ENCODE measurements around the gene PLEKHG1.

Gene PLEKHG1

DNA sequence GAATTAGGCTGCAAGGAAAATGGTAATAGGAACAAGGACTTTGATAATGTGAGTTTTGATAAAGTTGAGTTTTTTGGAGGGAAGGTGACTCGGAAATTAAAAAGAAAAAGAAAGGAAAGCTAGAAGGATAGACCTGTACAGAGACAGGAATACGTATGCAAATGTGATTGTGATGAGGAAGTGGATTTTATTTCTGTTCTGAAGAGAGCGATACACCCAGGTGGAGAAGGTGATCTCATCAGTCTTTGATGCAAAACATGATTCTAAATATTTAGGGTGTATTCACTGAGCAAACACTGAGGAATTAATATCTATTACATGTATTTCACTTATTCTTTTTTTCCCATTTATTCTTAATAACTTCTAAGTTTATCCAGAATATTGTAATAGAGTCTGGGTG lies 9.2 kb upstream of the PLEKHG1 start:
- DNase-seq: no peak

DNA sequence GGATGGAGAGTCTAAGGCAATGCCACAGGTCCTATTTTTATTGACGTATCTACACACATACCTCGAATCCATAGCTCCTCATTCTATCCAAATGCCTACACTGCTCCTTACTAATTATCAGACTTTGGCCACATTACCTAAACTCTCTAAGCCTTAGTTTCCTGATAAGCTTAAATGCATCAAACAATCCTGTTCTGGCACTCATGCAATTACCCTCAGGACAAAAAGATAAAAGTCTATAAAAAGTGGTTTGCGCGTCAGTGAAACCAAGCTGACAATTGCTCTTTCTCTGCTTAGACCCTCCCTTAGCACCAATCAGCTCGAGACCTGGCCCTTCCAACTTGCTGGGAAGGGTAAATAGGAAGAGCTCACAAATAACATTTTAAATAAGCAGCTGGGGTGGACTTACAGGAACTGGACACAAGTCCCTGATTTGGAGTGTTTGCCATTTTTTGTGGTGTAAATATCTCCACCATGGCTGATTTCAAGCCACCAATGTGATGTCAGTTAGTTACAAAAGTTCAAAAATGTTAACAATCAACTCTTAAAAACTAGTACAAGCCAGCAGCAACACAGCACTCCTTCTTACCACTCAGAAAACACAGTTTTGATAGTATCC lies 7.2 kb upstream of the PLEKHG1 start:
- no peak for DNase-seq

DNA sequence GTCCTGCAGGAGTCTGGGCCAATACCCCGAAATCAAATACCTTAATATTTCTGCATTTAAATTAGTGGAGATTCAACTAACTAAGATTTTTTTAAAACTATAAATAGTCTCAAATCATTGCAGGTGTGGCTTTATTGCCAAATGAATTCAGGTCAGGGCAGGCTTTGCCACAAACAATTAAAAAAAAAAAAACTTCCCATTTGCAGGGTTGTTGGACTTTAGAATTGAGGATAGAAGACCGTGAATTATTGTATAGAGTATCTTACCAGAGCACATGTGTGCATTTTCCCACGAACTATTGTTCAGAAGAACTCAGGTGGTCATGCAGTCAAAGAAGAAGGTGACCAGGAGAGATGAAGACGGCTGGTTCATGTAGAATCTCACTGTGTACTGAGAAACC lies 6.6 kb upstream of the PLEKHG1 start:
- DNase-seq: no peak

DNA sequence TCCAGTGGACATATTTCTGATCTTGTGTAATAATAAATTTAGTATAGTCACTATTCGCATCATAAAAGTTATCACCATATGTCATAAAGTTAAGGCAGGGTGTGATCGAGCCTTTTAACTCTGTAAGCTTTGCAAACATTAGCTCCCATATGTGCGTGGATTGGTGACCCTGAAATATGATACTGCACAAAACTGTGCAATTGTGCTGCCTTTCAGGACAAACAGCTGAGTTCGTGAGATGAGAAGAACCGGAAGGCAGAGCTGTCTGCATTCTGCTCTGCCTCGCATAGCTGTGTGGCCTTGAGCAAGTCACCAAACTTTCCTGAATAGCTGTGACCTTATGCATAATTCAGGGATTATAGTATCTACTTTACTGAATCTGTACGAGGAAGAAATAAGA lies 3.2 kb upstream of the PLEKHG1 start:
- DNase-seq: no peak

DNA sequence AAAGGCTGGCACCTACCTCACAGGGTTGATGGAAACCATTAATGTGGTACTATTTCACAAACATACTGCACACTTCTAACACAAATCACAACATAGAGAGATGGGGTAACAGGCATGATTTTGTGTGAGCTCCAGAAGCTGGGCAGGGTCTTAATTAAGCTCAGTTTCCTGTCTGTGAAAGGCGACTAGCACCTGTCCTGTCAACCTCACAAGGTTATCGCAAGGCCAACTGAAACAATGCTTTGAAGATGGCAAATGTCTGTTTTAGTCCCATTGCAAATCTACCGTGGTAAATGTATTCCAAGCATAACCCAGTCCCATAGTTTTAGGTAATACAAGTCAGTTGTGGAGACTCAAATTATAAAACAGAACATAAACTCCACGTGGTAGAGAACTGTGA lies 1.3 kb upstream of the PLEKHG1 start:
- DNase-seq: no peak

DNA sequence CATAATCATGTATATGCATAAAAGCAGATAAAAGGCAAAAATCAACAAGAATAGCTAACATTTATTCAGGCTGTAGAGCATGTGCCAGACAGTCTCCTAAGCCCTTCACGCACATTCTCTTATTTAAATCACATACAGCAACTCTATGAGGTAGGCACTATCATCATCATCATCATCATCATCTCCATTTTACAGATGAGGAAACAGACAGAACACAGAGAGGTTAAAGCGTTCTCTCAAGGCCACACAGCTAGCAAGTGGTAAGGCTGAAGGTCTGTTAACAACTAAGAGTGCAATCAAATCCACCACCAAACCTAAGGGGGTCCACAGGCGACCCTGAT lies 857 bp upstream of the PLEKHG1 start:
- DNase-seq: no peak

DNA sequence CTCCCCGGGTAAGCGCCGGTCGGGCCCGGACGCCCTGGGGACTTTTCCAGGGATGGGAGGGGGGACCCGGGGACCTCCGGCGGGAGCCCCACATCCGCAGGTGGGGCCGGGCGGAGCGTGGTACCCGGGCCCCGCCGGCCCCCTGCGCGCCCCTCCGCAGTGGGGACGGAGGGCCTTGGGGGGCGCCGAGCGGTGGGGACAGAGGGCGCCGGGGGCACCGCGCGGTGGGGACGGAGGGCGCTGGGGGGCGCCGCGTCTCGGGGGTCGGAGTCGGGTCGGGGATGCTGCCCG lies 270 bp downstream of the PLEKHG1 start:
- no peak for DNase-seq

DNA sequence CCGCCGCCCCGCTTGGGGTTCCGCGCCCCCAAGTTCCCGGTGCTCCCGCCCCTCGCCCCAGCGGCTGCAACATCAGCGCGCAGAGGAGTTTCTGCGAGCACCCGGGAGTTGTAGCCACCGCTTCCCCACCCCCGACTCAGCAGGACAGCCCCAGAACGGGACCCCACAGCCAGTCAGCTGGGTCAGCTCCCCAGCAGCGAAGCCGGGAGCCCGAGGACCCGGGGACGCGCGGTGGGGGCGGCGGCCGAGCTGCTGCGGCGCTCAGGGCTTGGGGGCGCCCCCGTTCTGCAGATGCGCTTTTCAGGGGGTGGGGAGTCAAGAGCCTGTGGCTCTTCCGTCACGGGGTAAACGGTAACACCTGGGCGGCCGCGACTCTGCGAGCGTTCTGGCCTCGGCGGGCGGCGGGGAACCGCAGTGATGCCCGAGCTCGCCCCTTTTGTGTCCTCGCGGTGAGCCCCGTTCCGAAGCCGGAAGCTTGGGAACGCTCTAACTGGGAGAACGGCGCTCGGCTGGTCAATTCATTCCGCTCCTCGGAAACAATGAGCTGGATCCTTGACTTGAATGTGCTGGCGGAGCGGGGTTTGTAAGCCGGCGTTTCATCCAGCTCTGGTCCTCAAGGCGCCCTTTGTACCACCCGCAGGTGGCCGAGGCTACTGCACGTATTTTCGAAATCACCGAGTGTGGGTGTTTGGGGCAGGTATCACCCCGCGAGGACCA lies 774 bp downstream of the PLEKHG1 start:
- no peak for DNase-seq

DNA sequence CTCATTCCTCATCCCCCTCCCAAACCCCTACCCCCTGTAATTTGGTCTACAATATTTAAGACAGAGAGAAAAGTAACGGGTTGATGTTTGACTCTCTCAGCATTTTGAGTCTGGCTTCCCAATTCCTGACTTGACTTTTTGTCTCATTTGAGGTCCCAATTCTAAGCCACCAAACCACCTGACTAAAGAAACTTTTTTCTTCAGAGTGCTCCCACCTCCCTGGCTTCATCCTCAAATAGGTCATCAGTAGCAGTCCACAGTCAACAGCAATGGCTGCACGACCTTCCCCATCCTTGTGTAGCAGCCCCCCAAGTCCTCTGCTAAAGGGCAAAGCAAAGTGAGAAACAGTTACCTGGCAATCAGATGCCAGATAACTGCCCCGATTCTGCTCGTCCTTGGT lies 1.8 kb downstream of the PLEKHG1 start:
- no peak for DNase-seq

DNA sequence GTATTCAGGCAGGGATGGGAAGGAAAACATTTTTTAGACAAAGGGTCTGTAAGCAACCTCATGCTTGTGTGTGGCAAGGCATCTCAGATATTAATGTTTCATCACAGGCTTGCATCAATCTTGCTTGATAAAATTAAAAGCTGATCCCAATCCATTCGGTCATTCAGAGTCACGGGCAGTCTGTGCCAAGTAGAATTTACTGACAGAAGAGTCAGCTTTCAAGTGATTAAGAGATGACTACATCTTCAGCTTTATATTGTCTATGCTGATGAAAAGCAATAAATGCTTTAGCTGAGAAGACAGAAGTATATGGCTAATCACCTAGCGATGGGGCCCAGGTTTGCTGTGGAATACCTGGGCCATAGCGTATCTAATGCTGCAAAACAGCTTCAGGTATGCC lies 3.5 kb downstream of the PLEKHG1 start:
- DNase-seq: no peak

DNA sequence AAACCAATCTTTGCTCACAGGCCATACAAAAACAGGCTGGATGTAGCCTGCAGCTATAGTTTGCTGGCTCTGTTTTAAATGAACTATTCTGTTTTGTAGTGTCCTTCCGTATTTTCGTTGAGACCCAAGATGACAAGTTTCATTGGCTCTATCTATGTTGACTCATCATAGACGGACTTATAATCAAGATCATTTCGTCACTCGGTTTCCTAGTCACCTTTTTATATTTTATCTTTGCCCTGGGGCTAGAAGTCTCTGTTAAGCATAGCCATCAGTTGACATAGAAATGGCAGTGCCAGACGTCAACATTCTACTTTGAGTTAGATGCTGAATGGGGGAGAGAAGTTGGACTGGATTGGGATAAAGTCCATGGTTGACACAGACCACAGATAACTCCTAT lies 4.8 kb downstream of the PLEKHG1 start:
- no peak for DNase-seq

DNA sequence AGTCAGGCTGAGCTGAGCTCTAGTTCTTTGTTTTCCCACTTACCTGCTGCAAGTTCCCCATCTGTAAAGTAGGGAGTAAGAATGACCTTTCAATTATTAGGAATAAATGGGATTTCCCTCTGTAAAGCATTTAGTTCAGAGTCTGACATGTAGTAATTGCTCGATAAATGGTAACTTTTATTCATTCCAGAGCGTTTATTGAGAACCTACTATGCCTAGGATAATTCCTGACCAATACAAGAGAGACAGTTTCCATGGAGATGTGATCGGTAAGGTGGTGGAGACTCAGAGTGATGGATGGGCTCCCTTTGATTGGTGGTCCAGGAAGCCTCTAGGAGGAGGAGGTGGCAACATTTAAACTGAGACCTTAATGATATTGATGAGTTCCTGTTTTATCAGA lies 5.6 kb downstream of the PLEKHG1 start:
- no peak for DNase-seq

DNA sequence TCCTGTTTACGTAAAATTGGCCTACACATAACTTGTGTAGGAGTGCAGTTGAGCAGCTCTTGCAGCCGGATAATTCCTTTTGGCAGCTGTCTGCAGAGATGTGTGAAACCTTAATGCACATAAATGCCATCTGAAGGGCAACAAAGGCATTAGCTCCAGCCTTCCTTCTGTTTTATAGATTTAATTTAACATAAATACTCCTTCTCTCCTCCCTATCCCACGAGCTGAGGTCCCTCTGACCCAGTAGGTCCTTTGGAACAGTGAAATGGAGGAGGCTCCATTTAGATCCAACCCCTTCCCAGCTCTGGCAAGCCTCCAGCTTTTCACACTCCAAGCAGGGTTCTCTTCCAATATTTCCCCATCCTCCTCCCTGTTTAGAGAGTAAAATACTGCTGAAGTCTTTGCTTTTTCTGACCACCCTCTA lies 6.5 kb downstream of the PLEKHG1 start:
- no peak for DNase-seq

DNA sequence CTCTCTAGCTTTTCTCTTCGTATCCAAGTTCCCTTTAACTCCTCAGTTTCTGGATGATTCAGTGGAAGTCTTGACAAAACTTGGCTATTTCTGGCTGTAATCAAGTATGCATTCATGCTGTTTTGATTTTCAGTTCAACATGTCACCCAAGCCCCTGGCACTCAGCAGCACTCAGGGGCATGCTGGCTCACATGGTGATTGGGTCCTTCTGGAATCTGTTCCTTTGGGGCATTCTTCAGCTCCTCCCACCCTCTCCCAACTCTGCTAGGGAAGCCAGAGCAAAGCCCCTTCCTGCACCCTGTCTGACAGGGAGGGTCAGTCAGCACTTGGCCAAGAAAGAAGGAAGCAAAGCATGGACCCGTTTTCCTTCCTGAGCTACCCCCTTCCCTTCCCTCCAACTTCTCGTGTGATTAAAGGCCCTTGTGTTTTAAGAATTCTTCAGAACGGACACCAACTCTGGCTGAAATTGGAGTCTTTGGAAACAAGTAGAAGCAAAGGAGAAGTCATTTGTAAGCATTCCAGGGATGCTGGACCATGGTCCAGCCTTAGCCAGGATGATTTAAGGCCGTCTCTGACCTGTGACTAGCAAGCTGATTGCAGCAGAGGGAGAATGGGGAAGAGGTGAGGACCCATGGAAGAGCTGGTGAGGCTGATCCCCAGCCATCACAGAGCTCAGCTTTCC lies 7.1 kb downstream of the PLEKHG1 start:
- DNase-seq: no peak

DNA sequence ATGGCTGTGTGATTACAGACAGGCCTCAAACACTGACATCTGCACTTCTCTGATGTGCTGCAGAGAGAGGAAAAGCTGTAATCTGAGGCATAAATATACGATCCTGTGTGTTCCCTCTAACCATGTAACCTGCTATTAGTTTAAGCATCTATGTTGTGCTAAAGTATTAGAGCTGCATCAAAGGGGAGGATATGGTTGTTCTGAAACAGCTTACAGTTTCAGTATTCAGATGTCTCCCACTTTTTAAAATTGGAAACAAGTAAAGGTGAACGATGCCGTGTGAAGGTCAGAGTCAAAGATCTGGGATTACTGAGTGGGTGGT lies 7.6 kb downstream of the PLEKHG1 start:
- DNase-seq: no peak

DNA sequence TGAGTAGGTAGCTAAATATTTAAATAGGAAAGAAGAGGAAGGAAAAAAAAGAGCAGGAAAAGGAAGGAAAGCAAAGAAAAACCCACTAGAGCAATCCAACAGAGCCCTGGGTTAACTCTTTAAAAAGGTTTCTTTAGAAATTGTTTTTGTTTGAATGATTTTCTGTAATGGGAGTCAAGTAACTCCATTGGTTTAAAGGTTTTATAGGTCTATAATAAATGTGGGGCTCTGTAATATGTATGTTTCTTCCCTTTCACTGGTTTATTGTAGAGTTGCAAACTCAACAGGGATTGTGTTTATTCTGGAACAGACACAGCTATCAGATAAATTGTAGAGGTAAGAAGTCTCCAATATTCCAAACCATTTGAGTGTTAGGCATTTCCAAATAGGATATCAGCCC lies 10.9 kb downstream of the PLEKHG1 start:
- no peak for DNase-seq

DNA sequence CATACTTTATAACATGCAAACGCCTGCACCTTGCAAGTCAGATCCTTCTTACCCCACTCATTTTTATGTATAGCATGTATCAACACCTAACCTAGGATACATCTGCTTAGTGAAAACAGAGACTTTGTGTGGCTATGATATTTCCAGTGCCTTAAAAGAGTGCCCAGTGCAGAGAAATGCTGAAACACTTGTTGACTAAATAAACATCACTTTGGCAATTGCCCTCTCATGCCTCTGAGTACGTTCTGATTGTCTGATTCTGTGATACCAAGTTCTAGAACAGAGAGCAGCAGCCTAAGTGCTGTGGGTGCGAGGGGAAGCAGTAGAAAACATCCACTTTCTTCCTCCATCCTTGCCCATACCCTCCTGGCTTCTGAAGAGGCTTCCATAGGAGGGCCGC lies 13.6 kb downstream of the PLEKHG1 start:
- DNase-seq: no peak

DNA sequence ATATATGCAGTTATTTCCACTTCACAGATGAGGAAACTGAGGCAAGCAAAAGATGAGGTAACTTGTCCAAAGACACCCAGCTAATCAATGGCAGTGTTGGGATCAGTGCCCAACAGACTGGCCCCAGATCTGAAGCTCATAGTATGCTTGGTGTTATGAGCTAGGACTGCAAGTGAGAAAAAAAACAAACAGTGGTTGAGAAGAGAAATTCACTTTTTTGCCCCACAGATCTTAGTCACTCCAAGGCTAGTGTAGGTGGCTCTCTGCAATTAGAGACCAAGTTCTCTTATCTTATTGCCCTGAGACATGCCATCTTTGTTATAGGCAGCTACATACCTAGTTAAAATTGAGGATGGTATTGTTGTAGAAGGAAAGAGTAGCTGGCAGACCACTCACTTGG lies 16.3 kb downstream of the PLEKHG1 start:
- DNase-seq: no peak

DNA sequence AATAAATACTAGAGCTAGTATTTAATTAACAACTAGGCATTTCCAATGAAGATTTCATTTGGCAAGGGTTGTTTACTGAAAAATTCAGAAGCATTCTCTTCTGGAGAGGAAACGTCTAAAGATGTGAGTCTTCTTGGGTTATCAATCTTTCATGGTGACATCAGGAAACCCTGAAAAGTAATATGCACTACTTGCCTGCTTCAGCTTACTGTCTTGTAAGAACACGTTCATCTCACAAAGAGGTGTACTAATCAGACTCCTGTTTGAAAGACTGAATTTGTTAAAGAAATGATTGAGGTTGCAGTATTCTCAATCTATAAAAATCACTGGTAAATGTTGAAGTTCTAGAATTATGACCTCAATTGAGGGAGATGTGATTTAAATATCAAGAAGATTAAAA lies 16.9 kb downstream of the PLEKHG1 start:
- no peak for DNase-seq

DNA sequence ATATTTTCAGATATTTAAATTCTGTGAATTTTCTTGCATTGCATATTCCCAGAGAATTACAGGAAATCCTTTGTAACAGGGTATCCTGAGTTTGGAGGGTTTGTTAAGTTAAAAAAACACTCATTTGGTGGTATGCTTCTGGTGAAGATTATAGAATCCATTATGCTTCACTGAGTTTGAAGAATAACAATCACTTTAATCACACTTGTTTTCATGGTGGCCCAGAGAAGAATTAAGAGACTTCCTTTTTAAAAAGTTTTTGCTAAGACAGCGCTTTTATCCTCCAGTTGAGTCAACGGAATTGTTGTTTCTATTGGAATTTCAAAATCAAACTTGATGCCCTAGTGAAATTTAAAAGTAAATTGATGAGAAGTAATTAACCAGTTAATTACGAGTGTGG lies 17.4 kb downstream of the PLEKHG1 start:
- no peak for DNase-seq

DNA sequence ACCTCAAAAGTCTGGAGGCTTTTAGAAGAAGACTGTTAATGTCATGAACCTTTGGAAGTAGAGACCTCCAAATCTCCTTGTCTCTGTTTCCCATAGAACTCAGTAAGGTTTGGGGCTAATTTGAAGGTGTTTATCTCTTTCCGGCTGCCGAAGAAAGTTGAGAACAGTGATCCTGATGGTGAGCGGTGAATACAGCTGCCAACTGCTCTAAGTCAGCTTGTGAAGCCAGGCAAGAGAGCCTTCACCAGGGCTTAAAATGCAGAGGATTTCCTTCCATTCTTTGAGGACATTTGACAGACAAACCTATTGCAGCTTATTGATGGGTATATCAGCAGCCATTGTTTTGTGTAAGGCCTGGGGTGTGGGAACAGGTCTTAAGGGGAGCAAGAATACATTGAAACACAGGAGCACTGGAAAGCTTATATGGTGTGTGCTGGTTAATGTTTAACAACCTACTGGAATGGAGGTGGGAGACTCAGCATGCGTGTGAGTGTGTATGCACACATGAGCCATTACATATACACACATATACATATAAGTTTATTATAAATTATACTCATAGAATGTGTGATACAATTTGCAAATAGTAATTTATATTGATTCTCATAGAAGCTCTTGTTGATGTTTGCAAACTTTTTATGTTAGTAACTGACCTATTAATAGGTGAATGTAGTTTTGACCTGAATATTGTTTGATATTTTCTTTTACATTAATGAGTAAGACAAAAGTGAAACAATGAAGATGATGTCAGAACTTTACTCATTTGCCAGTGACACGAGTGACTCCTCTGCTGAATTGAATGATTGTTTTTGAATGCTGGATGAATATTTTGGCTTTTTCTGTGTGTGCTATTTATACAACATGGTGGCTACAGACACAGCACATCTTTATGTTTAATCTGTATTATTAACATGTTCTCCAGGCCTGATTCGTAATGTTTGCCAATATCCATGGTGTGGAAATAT lies 18.1 kb downstream of the PLEKHG1 start:
- no peak for DNase-seq

DNA sequence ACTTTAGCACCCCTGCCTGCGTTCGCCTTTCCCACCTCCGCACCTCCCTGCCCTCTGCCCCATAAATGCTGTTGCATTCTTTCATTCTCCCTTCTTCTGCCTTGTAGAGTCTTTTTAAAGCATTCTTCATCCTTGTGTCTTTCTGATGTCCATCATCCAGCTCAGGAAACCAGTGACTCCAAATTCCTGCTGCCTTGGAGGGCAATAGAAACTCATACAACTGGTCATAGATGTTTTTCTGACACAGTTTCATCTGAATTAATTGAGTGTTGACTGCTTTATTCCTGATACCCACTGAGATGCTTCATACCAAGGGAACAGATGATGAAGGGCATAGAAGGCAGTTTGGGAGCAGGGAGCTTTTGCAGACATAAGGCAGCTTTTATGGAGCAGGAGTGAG lies 19.6 kb downstream of the PLEKHG1 start:
- DNase-seq: no peak

DNA sequence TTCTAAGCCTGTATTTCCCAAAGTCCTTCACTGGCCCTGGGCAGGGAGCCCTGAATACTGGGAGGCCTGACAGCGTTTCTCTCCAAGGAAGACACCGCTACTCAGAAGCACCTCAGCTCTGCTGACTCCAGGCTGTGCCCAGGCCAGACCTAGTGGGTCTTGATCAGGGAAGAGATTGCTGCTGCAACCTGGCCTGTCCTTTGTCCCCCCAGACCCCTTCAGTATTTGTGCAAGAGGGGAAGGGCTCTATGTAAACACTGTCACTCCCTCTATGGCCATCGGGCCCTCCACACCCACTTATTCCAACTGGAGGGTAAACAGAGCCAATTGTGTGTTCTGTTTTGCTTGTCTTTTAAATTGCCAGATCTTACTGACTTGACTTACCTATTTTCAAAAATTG lies 20.6 kb downstream of the PLEKHG1 start:
- no peak for DNase-seq

DNA sequence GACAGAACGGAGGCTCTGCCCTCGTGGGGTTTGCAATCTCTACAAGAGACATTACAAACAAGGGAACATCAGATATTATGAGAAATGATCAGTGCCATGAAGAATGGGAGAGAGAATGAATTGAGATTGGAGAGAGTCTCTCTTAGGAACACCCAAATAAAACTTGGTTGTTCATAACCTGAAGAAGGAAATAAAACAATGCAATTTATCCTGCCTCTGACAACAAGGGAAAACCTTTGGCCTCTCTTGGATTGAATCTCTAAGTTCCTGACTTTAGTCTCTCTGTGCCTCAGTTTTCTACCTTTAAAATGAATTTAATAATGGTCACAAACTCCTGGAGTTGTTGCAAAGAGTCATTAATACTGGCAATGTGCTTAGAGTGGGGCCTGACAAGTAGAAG lies 21.1 kb downstream of the PLEKHG1 start:
- DNase-seq: no peak
